HL-60 (cell line): ENCODE results near the gene C10orf71.

Experiments used
- POLR2AphosphoS5 ChIP-seq: IDR thresholded peaks from 2 replicates; pipeline ENCODE4 v1.6.1; 2012; ENCODE audit warnings: low read depth
- TF ChIP-seq, protein P1 (sequence below): IDR thresholded peaks from one replicate; pipeline ENCODE4 v1.5.1; 2011; ENCODE audit warnings: low read length, control low read depth, inconsistent platforms; ENCODE audit not compliant: insufficient read depth

DNA sequence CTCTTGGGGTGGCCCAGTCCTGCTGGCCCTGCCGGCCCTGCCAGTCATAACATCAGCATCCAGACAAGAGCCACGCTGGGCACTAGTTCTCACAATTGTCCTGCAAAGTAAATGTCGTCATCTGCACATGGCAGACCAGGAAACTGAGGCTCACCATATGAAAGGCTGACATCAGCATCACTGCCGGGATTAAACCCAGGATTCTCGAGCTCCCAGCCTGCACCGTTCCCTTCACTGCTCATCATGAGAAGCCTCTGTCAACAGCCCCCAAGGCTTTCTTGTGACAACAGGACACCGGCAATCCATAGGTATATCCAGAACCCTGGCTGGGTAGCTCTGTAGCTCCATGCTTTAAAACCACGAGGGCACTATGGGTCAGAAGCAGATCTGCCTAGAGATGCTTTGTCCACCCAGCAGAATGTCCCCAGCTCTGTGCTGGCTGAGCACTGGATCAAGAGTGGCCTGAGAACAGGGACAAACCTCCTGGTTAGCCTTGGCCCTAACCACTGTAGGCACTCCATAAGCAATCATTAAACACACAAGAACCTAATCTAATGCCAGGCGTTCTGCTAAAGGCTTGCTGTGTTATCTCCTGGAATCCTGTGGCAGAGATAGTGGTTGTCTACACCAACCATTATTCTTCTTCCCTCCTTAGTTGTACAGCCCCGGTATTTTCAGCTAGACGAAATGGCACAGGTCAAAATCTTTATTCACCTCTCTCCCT, 41.2 kb upstream of the C10orf71 start:
- TF ChIP-seq POLR2AphosphoS5: no peak
- TF ChIP-seq, protein P1, sequence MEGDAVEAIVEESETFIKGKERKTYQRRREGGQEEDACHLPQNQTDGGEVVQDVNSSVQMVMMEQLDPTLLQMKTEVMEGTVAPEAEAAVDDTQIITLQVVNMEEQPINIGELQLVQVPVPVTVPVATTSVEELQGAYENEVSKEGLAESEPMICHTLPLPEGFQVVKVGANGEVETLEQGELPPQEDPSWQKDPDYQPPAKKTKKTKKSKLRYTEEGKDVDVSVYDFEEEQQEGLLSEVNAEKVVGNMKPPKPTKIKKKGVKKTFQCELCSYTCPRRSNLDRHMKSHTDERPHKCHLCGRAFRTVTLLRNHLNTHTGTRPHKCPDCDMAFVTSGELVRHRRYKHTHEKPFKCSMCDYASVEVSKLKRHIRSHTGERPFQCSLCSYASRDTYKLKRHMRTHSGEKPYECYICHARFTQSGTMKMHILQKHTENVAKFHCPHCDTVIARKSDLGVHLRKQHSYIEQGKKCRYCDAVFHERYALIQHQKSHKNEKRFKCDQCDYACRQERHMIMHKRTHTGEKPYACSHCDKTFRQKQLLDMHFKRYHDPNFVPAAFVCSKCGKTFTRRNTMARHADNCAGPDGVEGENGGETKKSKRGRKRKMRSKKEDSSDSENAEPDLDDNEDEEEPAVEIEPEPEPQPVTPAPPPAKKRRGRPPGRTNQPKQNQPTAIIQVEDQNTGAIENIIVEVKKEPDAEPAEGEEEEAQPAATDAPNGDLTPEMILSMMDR: no peak
